HEK293 (cell line): ENCODE data around the gene TOR1A.

Source experiments
- ELK4 ChIP-seq: IDR thresholded peaks from 2 replicates; pipeline ENCODE4 v1.6.1; 2011; ENCODE audit warnings: mild to moderate bottlenecking, low read depth, low read length, borderline replicate concordance
- TCF7L2 ChIP-seq: IDR thresholded peaks from 2 replicates; pipeline ENCODE4 v1.6.1; 2011; ENCODE audit warnings: low read depth, mild to moderate bottlenecking, inconsistent platforms, low read length, moderate library complexity, borderline replicate concordance
- ZBTB21 ChIP-seq: fragments of 450-650 bp; formaldehyde crosslinking; IDR thresholded peaks from 2 replicates; pipeline ENCODE4 v1.5.1; 2017; ENCODE audit warnings: missing biosample characterization, missing genetic modification characterization
- ZBTB48 ChIP-seq: fragments of 450-650 bp; formaldehyde crosslinking; IDR thresholded peaks from 2 replicates; pipeline ENCODE4 v1.5.1; 2016; ENCODE audit warnings: missing biosample characterization, missing genetic modification characterization
- ZNF148 ChIP-seq: fragments of 450-650 bp; formaldehyde crosslinking; IDR thresholded peaks from 2 replicates; pipeline ENCODE4 v1.5.0; 2017; ENCODE audit warnings: missing biosample characterization, missing genetic modification characterization, borderline replicate concordance
- ZNF175 ChIP-seq: fragments of 450-650 bp; formaldehyde crosslinking; IDR thresholded peaks from 2 replicates; pipeline ENCODE4 v1.5.1; 2016; ENCODE audit warnings: missing biosample characterization, missing genetic modification characterization
- ZNF324 ChIP-seq: fragments of 450-650 bp; formaldehyde crosslinking; IDR thresholded peaks from 2 replicates; pipeline ENCODE4 v1.5.1; 2016; ENCODE audit warnings: missing biosample characterization, missing genetic modification characterization
- ZNF654 ChIP-seq: fragments of 450-650 bp; formaldehyde crosslinking; IDR thresholded peaks from 2 replicates; pipeline ENCODE4 v1.5.1; 2016; ENCODE audit warnings: low read depth, missing biosample characterization, missing genetic modification characterization
- ZNF776 ChIP-seq: fragments of 450-650 bp; formaldehyde crosslinking; IDR thresholded peaks from 2 replicates; pipeline ENCODE4 v1.5.0; 2017; ENCODE audit warnings: missing biosample characterization, missing genetic modification characterization, borderline replicate concordance
- ZNF792 ChIP-seq: fragments of 450-650 bp; formaldehyde crosslinking; IDR thresholded peaks from 2 replicates; pipeline ENCODE4 v1.5.1; 2016; ENCODE audit warnings: missing biosample characterization, missing genetic modification characterization
- TF ChIP-seq, protein P1 (sequence below): fragments of 450-650 bp; formaldehyde crosslinking; IDR thresholded peaks from 2 replicates; pipeline ENCODE4 v1.5.1; 2016; ENCODE audit warnings: missing biosample characterization, missing genetic modification characterization
- TF ChIP-seq, protein P2 (sequence below): fragments of 450-650 bp; formaldehyde crosslinking; IDR thresholded peaks from 2 replicates; pipeline ENCODE4 v1.5.1; 2016; ENCODE audit warnings: missing biosample characterization, missing genetic modification characterization

- TF ChIP-seq, protein P1, sequence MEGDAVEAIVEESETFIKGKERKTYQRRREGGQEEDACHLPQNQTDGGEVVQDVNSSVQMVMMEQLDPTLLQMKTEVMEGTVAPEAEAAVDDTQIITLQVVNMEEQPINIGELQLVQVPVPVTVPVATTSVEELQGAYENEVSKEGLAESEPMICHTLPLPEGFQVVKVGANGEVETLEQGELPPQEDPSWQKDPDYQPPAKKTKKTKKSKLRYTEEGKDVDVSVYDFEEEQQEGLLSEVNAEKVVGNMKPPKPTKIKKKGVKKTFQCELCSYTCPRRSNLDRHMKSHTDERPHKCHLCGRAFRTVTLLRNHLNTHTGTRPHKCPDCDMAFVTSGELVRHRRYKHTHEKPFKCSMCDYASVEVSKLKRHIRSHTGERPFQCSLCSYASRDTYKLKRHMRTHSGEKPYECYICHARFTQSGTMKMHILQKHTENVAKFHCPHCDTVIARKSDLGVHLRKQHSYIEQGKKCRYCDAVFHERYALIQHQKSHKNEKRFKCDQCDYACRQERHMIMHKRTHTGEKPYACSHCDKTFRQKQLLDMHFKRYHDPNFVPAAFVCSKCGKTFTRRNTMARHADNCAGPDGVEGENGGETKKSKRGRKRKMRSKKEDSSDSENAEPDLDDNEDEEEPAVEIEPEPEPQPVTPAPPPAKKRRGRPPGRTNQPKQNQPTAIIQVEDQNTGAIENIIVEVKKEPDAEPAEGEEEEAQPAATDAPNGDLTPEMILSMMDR (tag by site-specific recombination): no peak
- TF ChIP-seq, protein P2, sequence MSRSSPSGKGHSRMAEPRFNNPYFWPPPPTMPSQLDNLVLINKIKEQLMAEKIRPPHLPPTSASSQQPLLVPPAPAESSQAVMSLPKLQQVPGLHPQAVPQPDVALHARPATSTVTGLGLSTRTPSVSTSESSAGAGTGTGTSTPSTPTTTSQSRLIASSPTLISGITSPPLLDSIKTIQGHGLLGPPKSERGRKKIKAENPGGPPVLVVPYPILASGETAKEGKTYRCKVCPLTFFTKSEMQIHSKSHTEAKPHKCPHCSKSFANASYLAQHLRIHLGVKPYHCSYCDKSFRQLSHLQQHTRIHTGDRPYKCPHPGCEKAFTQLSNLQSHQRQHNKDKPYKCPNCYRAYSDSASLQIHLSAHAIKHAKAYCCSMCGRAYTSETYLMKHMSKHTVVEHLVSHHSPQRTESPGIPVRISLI (tag by site-specific recombination): no peak
- TF ChIP-seq ZNF792 (tag by site-specific recombination) (no peak), ZBTB21 (tag by site-specific recombination) (no peak), ELK4 (no peak), ZNF175 (tag by site-specific recombination) (no peak), ZNF654 (tag by site-specific recombination) (no peak), ZBTB48 (tag by site-specific recombination) (no peak), TCF7L2 (no peak), ZNF324 (tag by site-specific recombination) (no peak), ZNF148 (tag by site-specific recombination) (no peak), ZNF776 (tag by site-specific recombination) (no peak)
Observed at GRCh38 chr9:129813661-129814060, 10.3 kb downstream of the TOR1A start.
